ENCODE data around the gene PDE12.

Gene PDE12

DNA sequence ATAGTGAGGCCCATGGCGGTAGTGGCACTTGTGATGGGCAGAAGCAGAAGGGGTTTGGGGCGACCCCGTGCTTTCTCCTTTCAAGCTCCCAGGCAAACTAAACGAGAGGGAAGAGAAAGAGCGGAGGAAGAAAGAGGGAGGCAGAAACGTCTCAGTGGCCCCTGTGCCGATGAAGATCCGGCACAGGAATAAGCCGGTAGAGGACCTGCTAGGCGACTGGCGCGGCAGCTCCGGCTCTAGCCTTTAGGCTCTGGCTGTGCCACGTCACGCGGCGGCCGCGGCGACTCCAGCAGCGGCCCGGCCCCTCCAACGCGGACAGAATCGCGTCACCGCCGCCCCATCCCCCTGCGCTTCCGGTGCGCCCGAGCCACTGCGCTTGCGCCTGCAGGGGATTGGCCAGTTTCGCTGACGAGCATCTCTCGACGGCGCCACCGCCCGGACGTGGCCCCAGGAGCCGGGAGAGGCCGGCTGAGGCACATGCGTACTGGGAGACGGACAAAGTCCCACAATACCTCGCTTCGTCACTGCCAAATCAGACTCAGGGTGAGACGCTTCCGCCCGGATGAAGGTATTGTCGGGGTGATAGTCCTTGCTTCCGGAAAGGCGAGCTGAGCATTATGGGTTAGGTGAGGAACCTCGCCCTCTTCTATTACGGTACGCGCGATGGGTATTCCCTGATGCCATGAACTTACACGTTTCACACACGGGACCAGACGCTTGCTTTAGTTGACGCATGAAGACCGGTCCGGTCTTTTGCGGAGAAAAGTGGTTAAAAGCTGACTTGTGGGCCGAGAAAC lies 41.3 kb downstream of the PDE12 start, which contains the start of gene ARF4:
TSS of gene ARF4 (minus strand) at position 218 of the 797 bp plus-strand sequence. CDS start at position 14, 204 bp downstream.
- H4K20me1 ChIP-seq (ENCODE audit: control insufficient read depth, insufficient read depth, low read depth, low read length), result peaks cover 21% of the 10 kb centered on the region
- H3K9me2 ChIP-seq (replicated peaks; ENCODE audit: control insufficient read depth, low read length), result no peaks in the 10 kb centered on the region
- no peaks in the 10 kb centered on the region for H3K27me3 ChIP-seq (ENCODE audit: control insufficient read depth, low read length)
- H3F3A ChIP-seq (ENCODE audit: control insufficient read depth, insufficient read depth), result peaks cover 13% of the 10 kb centered on the region
- peaks cover 42% of the 10 kb centered on the region for H3K36me3 ChIP-seq (ENCODE audit: control insufficient read depth, low read length)
- H3K4me1 ChIP-seq (ENCODE audit: control insufficient read depth, low read length), result peaks cover 36% of the 10 kb centered on the region
- H3K4me2 ChIP-seq (ENCODE audit: low read length), result peak within 1 kb of the TSS; percentile 97
- peak within 1 kb of the TSS; percentile 100 for H3K4me3 ChIP-seq (ENCODE audit: low read length)
- peak within 1 kb of the TSS; percentile 83 for H3K27ac ChIP-seq (ENCODE audit: low read depth, low read length)
- TF ChIP-seq, protein P1, sequence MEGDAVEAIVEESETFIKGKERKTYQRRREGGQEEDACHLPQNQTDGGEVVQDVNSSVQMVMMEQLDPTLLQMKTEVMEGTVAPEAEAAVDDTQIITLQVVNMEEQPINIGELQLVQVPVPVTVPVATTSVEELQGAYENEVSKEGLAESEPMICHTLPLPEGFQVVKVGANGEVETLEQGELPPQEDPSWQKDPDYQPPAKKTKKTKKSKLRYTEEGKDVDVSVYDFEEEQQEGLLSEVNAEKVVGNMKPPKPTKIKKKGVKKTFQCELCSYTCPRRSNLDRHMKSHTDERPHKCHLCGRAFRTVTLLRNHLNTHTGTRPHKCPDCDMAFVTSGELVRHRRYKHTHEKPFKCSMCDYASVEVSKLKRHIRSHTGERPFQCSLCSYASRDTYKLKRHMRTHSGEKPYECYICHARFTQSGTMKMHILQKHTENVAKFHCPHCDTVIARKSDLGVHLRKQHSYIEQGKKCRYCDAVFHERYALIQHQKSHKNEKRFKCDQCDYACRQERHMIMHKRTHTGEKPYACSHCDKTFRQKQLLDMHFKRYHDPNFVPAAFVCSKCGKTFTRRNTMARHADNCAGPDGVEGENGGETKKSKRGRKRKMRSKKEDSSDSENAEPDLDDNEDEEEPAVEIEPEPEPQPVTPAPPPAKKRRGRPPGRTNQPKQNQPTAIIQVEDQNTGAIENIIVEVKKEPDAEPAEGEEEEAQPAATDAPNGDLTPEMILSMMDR (IDR thresholded peaks at IDR 0.05; ENCODE audit: low read depth, low read length, poor library complexity, severe bottlenecking), result no peak
- TF ChIP-seq EZH2phosphoT487 (IDR thresholded peaks at IDR 0.05; ENCODE audit: borderline replicate concordance, low read length), result no peak
- peaks cover 69% of the 10 kb centered on the region for H3K79me2 ChIP-seq (ENCODE audit: control insufficient read depth, low read length)
- no peaks in the 10 kb centered on the region for H3K9me3 ChIP-seq (ENCODE audit: control insufficient read depth, insufficient read depth, low read length)

DNA sequence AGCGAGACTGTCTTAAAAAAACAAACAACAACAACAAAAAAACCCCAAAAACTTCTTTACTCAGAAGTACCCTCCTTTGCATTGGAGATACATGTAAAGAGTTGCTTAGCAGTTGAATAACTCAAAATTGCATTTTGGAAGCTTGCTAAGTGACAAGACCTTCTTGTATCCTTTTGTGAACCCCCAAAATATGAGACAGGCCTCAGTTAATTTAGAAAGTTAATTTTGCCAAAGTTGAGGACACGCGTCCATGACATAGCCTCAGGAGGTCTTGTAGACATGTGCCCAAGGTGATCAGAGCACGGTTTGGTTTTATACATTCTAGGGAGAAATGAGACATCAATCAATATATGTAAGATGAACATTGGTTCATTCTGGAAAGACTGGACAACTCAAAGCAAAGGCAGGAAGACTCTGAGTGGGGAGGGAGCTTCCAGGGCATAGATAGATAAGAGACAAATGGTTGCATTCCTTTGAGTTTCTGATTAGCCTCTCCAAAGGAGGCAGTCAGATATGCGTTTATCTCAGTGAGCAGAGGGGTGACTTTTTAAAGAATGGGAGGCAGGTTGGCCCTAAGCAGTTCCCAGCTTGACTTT lies 42.8 kb downstream of the PDE12 start:
- TF ChIP-seq EZH2phosphoT487 (IDR thresholded peaks at IDR 0.05; ENCODE audit: borderline replicate concordance, low read length), result no peak
- TF ChIP-seq, protein P1 (IDR thresholded peaks at IDR 0.05; ENCODE audit: low read depth, low read length, poor library complexity, severe bottlenecking), result no peak
- Histone ChIP-seq H3K27ac (ENCODE audit: low read depth, low read length) (peak overlapping the region; percentile 26; the same call in 1 of the 2 replicates), H3K4me3 (ENCODE audit: low read length) (peak overlapping the region; percentile 92), H3K27me3 (ENCODE audit: control insufficient read depth, low read length) (no peaks in the 10 kb centered on the region), H4K20me1 (ENCODE audit: control insufficient read depth, insufficient read depth, low read depth, low read length) (peaks cover 17% of the 10 kb centered on the region), H3K4me2 (ENCODE audit: low read length) (peak overlapping the region; percentile 97), H3K79me2 (ENCODE audit: control insufficient read depth, low read length) (peaks cover 53% of the 10 kb centered on the region), H3K36me3 (ENCODE audit: control insufficient read depth, low read length) (peaks cover 31% of the 10 kb centered on the region), H3K9me2 (replicated peaks; ENCODE audit: control insufficient read depth, low read length) (no peaks in the 10 kb centered on the region), H3K4me1 (ENCODE audit: control insufficient read depth, low read length) (peaks cover 25% of the 10 kb centered on the region), H3K9me3 (ENCODE audit: control insufficient read depth, insufficient read depth, low read length) (no peaks in the 10 kb centered on the region), H3F3A (ENCODE audit: control insufficient read depth, insufficient read depth) (peaks cover 7% of the 10 kb centered on the region)

DNA sequence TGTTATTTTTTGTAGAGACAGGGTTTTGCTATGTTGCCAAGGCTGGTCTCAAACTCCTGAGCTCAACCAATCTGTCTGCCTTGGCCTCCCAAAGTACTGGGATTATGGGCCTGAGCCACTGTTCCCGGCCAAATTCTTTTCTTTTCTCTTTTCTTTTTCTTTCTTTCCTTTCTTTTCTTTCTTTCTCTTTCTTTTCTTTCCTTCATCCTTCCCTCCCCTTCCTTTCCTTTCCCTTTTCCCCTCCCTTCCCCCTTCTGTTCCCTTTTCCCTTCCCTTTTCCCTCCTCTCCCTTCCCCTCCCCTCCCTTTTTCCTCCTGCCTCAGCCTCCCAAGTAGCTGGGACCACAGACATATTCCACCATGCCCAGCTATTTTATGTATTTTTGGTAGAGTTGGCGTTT lies 44.1 kb downstream of the PDE12 start:
- H3K4me3 ChIP-seq (ENCODE audit: low read length), result no peak overlapping the region
- peaks cover 7% of the 10 kb centered on the region for H3F3A ChIP-seq (ENCODE audit: control insufficient read depth, insufficient read depth)
- no peak overlapping the region for H3K27ac ChIP-seq (ENCODE audit: low read depth, low read length)
- H3K27me3 ChIP-seq (ENCODE audit: control insufficient read depth, low read length), result no peaks in the 10 kb centered on the region
- H4K20me1 ChIP-seq (ENCODE audit: control insufficient read depth, insufficient read depth, low read depth, low read length), result peaks cover 6% of the 10 kb centered on the region; the same call in 1 of the 2 replicates
- no peaks in the 10 kb centered on the region for H3K9me3 ChIP-seq (ENCODE audit: control insufficient read depth, insufficient read depth, low read length)
- H3K36me3 ChIP-seq (ENCODE audit: control insufficient read depth, low read length), result peaks cover 25% of the 10 kb centered on the region
- H3K4me1 ChIP-seq (ENCODE audit: control insufficient read depth, low read length), result peaks cover 16% of the 10 kb centered on the region
- TF ChIP-seq, protein P1 (IDR thresholded peaks at IDR 0.05; ENCODE audit: low read depth, low read length, poor library complexity, severe bottlenecking), result no peak
- TF ChIP-seq EZH2phosphoT487 (IDR thresholded peaks at IDR 0.05; ENCODE audit: borderline replicate concordance, low read length), result no peak
- no peak overlapping the region for H3K4me2 ChIP-seq (ENCODE audit: low read length)
- H3K9me2 ChIP-seq (replicated peaks; ENCODE audit: control insufficient read depth, low read length), result no peaks in the 10 kb centered on the region
- peaks cover 40% of the 10 kb centered on the region for H3K79me2 ChIP-seq (ENCODE audit: control insufficient read depth, low read length)

All from DOHH2 (cell line).